DMS153 treated with DMSO at 0.1 percent for 48 hours (cell line): ENCODE results near the gene FLVCR2.

ENCODE experiments used
- DNase-seq: peaks from one replicate; lab custom pipeline; 2025; ENCODE audit not compliant: unreplicated experiment; lab: John Stamatoyannopoulos, UW

FLVCR2 gene

DNA sequence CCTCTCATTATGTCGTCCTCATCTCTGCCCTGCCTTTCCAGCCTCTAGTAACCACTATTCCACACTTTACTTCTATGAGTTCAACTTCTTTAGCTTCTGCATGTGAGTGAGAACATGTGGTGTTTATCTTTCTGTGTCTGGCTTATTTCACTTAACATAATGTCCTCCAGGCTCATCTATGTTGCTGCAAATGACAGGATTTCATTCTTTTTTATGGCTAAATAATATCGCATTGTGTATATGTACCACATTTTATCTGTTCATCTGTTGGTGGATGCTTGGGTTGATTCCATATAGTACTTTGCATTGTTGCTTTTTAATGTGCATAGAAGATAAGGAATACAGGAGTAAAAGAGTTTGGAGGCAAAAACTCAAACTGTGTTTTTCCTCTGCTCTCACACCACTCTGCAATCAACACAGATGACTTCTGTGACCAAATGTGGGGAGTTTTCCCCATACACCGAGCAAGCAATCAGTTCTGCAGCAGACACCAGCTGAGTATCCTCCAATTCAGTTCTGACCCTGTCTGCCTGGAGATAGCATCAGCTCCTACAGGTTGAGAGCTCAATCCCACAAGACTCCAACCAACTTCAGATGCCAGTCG lies 24.6 kb upstream of the FLVCR2 start:
- DNase-seq, result no peak

DNA sequence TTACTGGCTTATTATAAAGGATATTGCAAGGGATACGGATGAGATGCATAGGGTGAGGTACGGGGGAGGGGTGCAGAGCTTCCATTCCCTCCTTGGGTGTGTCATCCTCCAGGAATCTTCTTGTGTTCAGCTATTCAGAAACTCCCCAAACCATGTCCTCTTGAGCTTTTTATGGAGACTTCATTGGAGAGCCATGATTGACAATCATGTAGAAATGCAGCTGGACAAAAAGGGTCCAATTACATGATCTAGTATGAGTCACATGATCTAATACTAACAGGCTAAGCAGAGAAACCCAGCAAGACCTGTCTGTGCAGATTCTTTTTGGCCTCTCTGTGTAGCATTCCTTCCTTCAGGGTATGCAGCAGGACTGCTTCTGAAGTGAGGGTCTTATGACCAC lies 23.9 kb upstream of the FLVCR2 start:
- DNase-seq, result no peak

DNA sequence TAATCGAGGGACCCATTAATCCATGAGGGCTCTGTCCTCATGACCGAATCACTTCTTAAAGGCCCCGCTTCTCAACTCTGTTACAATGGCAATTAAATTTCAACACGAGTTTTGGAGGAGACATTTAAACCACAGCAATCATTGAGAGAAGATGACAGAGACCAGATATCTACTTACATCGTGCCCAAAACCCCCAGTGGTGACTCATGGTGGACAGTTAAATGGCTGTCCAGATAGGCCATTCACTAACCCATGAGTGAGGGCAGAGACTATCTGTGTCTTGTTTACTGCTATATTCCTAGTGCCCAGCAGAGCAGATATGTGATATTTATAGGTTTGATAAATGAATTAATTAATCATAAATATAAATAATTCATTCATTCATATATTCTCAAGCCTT lies 20.0 kb upstream of the FLVCR2 start:
- no peak for DNase-seq

DNA sequence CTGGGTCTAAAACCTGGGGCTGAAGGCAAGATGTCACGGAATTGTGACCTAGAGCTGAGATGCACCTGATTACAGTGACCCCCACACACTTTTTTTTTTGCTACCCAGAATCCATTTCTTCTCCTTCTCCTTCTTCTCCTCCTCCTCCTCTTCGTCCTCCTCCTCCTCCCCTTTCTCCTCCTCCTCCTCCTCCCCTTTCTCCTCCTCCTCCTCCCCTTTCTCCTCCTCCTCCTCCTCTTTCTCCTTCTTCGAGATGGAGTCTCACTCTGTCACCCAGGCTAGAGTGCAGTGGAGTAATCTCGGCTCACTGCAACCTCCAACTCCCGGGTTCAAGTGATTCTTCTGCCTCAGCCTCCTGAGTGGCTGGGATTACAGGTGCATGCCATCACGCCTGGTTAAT lies 19.4 kb upstream of the FLVCR2 start:
- DNase-seq, result no peak

DNA sequence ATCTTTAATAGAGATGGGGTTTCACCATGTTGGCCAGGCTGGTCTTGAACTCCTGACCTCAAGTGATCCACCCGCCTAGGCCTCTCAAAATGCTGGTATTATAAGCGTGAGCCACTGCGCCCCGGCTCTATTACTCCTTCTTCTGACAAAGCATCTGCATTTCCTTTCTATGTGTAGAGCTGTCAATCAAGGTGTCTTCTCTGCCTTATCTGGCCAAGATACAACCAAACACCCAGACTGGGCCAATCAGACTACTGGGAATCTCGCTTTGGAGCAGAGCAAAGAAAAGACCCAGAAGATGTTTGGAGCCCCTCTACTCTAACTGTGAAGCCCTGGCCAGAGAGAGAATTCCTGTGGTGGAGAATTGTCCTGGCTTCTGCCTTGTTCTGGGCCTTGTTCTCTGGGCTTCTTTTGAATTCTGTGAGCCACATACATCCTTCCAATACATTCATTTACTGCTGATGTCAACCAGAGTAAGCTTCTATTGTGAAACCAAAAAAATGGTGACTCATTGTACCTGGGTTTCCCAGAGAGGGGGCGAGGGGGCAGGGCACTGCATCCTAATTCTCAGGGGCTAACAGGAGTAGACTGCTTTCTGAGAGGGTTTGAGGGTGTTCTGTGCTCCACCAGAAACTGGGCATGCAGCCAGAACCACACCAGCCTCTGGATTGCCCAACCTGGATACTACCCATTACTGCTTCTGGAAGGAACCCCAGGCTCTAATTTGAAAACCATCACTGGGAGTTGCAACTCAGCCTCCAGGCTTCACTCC lies 18.8 kb upstream of the FLVCR2 start:
- no peak for DNase-seq

DNA sequence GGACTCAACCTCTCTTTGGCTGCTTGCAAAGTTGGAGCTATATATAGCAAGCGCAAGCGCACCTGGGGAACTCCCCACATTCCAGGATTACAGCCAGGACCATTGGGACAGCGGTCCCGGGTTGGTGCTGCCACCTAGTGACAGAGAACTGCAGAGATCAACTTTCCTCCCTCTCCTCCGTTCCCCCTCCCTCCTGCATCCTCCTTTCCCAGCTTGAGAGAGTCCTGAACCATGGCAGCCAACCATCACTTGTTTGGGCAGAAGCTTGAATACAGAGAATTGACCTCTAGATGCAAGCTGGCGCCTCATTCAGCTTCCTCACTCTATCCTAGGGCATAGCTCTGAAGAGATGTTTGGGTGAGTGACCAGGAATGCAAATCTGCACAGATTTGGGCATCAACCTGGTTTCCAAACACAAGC lies 17.4 kb upstream of the FLVCR2 start:
- peak; percentile 69 for DNase-seq

DNA sequence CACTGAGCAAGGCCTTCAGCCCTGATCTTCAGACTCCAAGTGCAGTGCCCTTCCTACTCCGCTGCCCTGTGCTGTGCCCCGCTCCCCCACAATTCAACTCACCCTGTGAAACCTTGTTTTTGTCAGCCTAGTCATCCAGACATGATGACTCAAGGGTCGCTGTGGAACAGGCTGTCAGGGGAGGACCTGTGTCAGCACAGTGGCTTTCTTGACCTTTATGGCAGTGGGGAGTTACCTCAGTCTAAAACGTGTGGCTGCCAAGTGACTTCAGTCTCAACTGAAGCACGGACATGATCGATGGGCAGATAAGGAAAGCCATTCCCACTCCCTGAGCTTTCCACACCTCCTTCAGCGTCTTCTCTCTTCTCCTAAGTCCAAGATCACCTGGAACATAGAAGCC lies 16.3 kb upstream of the FLVCR2 start:
- no peak for DNase-seq

DNA sequence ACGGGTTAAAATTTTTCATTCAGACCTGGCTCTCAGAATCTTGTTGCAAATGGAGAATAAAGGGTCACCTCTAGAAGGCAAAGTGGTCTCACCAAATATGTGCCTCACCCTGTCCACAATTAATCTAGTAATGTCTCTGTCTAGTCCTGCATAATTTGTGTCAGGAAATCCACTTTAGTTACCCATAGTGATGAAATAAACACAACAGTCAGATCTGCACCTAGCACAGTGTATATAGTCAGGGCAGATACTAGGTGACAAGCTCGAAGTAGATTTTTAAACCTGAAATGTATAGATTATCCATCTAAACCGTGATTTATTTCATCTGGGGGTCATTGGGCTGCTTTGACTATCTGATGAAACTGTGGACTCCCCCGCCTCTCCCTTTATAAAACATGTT lies 15.9 kb upstream of the FLVCR2 start:
- no peak for DNase-seq

DNA sequence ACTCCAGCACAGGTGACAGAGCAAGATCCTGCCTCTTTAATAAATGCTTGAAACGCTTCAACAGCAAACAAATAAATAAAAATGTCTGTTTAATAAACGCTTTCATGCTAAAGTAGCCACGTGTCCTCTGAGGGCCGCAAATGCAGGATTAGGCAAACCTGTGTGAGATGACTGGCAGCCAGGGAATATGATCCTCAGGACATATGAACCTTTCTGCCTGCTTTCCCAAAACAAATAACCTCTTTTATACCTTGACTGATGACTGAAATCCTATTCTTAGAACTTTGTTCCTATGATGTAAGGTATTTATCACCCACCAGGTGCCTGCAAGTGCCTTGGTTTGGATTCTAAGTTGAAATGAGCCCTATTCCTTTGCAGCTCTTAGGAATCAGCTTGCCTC lies 14.5 kb upstream of the FLVCR2 start:
- DNase-seq, result no peak

DNA sequence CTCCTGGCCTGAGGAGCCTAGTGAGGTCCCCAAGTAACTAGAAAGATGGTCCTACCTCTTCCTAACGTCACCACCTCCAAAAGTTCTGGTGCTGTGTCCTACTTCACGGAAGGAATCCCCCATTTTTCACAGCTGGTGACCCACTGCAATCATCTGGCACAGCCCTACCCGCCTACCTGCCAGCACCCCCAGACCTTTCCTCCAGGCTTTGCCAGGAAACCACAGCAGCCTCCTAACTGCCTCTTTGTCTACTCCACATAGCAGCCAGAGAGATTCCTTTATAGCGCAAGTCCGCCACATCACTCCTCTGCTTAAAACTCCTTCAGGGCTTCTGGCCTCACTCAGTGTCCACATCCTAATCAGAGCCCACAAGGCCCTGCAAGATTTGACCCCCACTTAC lies 13.4 kb upstream of the FLVCR2 start:
- DNase-seq, result no peak

DNA sequence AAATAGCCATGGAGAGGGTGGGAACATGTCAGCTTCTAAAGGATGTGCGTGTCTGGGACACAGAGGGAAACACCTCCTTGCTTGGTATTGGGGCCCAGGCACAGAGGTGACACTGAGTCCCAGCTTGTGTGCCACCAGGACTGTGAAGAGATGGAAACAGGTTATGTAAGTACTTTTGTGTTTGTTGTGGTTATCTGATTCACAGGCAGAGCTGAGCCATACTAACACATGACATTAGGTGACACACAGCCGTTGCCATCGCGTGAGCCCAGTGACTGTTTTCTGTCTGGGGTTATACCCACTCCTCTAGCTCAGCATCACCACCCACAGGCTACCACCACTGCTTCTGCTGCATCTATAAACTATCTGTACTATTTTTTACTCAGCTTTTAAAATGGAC lies 12.1 kb upstream of the FLVCR2 start:
- DNase-seq, result no peak

DNA sequence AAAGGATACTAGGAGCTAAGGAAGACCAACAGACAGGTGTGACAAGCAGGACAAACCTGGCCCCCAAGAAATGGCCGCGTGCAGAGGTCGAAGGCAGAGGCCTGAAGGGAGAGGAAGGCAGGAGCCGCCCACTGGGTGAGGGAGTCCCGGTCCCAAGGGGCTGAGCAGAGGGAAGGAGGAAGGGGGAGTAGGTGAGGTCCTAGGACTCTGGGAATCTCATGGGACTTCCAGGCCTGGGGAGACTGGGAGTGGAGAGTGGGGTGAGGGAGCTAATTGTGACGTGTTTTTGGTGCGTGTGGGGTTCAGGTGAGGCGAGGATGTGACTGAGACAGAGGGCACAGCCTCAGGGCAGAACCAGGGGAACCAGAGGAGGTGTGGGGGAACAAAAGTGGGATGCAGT lies 11.7 kb upstream of the FLVCR2 start:
- DNase-seq, result no peak

DNA sequence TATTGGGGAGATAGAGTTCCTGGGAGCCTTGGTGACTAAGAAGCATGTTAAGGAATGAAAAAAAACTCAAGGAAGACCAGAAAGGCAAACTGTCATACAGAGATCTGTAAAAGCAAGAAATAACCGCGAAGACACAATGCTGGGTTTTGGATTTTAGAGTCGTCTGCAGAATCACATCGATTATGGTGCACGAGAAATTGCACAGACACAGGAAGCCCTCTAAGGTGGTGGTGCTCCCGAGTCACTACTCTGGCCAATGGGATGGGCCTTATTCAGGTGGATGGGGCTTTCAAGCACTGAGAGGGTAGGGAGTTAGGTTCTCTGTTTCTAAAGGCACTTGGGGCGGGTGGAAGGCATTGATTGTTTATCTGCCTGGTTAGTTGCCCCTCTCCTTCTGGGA lies 10.3 kb upstream of the FLVCR2 start:
- no peak for DNase-seq

DNA sequence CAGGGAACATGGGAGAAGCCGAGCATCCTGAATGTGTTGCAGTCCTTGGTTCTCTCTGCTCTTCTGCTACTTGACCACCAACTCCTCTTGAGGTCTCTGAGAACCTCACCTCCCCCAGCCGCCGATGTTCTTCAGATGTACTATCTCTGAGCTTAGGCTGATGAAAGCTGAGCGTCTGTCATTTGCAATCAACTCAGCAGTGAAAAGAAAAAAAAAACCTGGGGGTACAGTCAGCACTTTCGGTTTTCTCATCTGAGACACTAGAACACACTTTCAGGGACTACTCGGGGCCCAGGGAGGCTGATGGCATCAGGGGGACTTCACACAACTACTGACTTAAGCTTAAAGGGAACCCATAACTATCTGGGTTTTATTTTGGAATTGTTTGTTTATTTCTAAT lies 9.6 kb upstream of the FLVCR2 start:
- no peak for DNase-seq

DNA sequence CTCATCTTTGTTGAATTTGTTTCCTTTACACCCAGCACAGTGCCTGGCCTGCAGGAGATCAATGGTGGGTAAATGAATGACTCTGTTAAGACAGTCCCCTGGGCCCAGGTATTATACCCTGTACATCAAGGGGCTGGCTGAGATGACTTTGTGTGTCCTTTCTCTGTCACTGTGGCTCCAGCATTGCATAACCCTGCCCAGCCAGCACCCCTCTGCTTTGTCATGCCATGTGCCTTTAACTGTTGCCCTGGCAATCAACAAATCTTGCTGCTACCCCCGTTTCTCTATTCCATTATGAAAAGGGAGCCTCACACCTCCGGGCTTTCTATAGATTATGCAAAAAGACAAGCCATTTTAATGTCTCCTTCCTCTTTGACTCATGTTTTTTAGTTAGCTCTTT lies 7.6 kb upstream of the FLVCR2 start:
- no peak for DNase-seq

DNA sequence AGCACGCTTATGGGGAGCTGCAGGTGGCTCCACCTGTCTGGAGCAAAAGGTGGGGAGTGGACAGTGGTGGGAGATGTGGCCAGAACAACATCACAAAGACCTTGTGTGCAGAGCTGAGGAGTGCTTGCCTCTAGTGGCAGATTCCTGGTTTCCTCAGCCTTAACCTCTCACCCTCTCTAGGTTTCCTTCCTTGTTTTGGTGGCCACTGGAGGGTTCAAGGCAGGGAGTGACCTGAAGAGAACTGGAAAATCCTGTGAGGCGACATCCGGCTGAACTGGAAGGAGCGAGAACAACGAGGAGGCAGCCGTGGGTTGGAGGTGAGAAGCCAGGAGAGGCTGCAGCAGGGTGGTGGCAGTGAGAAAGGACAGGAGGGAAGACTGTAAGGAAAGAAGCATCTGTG lies 6.3 kb upstream of the FLVCR2 start:
- DNase-seq, result no peak

DNA sequence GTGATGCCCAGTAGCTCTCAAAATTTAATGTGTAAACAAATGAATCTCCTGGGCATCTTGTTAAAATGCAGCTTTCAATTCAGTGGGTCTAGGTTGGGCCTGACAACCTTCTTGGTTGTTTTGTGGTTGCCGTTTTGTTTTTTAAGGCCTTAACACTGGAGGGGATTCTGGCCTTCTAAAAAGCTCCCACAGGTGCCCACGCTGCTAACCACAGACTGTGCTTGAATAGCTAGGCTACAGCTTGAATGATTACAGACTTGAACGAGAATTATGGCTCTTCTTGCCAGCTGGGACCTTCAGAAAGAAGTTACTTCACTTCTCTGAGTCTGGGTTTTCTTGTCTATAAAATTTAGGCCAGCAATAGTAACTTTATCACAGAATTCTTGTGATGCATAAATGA lies 1.3 kb upstream of the FLVCR2 start:
- DNase-seq, result no peak

DNA sequence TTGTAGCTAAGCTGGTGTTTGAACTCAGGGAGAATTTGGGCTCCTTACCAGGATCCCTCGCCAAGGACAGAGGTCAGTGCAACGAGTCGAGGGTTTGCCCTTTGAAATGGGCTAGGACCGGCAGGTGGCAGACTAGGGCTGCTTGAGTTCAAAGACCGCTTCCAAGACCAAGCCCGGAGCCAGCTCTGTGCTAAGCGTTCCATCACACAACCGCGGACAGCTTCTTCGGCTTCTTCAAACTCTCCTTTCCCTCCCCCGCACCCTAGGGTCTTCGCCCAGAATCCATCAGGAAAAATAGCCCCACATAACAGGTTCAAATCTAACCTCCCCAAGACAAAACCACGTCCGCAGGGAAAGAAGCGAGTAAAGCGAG lies 705 bp upstream of the FLVCR2 start:
- DNase-seq, result peak; percentile 32

DNA sequence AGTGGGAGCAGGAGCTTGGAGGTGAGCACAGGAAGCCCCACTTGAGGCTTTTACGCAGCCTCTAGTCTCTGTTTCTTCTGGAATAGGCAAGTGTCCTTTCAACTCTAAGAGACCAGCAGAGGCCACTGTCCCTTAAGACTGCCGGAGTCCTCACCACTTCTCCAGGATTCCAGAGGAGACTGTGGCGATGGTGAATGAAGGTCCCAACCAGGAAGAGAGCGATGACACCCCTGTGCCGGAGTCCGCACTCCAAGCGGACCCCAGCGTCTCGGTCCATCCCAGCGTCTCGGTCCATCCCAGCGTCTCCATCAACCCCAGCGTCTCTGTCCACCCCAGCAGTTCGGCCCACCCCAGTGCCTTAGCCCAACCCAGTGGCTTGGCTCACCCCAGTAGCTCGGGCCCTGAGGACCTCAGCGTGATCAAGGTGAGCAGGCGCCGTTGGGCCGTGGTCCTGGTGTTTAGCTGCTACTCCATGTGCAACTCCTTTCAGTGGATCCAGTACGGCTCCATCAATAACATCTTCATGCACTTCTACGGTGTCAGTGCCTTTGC lies 442 bp downstream of the FLVCR2 start:
- DNase-seq, result no peak

DNA sequence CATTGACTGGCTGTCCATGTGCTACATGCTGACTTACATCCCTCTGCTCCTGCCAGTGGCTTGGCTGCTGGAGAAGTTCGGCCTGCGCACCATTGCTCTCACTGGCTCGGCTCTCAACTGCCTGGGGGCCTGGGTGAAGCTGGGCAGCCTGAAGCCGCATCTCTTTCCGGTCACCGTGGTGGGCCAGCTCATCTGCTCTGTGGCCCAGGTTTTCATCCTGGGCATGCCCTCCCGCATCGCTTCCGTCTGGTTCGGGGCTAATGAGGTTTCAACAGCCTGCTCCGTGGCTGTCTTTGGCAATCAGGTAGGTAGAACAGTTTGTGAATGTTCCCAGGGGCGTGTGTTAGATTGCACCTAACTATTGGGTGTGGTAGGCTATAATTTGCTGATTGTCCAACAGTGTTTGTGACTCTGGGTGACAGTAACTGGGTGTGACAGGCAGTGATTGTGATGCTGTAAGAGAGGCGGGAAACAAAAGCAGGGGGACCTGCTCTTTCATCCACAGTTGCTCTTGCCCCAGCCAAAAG lies 981 bp downstream of the FLVCR2 start:
- DNase-seq, result no peak

DNA sequence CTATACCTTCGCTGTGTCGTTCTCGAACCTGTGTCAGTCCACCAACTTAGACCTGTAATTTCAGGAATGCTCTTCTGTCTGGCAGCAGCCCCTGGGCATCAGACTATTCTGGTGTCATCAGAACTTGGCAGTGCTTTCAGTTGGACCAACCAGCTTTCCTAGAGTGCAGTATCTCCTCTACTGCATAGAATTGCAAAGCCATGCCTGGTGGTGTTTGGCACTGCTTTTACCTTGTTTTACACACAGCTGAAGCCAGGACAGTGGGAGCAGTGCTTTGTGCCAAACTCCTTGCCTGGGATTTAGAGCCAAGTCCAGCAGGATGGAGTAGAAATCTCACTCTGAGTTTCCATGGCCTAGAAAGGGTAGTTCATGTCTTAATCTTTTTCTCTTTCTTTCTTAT lies 1.5 kb downstream of the FLVCR2 start:
- no peak for DNase-seq

DNA sequence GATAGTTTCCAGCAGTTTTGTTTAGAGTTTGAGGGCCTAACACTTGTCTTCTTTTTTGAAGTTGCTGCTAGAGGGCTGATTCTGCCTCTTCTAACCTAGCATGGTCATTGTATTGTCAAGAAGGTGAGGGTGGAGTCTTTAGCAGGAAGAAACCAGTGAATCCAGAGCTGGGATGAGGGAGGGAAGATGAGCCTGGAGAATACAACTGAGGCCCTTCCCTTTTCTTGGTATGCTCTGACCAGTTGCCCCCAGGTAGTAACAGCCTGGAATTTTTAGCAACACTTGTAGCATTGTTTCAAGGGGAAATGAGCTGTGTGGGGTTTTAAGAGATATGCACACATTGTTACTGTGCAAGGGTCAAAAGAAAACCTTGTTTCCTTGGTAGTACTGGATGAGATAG lies 9.0 kb downstream of the FLVCR2 start:
- DNase-seq, result no peak

DNA sequence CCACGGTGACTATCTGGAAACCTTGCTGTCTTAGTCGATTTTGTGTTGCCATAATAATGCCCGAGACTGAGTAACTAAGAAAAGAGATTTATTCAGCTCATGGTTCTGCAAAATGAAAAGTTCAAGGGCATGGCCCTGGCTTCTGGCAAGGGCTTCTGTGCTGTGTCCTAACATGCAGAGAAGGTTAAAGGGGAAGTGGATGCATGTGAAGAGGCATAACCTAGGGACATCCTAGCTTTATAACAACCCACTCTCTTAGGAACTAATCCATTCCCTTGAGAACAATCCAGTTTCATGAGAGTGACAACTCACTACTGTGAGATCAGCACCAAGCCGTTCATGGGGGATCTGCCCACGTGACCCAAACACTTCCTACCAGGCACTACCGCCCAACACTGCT lies 11.5 kb downstream of the FLVCR2 start:
- DNase-seq, result no peak
